Measurements from ENCODE around the gene RERE.

GRCh38 chr1:8313231-8313630 lies 504.2 kb downstream of the RERE start:
- TF ChIP-seq NFRKB (IDR thresholded peaks at IDR 0.05) (no peak), SUZ12 (IDR thresholded peaks at IDR 0.05) (no peak), BHLHE40 (IDR thresholded peaks at IDR 0.05; ENCODE audit: borderline replicate concordance) (no peak), SP1 (IDR thresholded peaks at IDR 0.05) (no peak)
